Esophagus squamous epithelium (tissue), 5 donors: ENCODE results near the gene ADGRL2. TPM values are rescaled to one million over a fixed set of nuclear protein-coding genes. Genes with fewer than 3 reads are reported as not detected.
"Not testable (repeated sequence)": the region's sequence is repeated elsewhere in the genome, so short reads cannot be mapped to it uniquely, and the experiment has no call there.

Source experiments
- DNase-seq: peaks from one replicate; lab custom pipeline; 2025; lab: John Stamatoyannopoulos, UW
- H3K27ac ChIP-seq, 4 donors: fragments of 200-600 bp; sonication (generic); one replicate each; pipeline ENCODE4 v1.5.1; 2016 to 2019; ENCODE audit warnings: mild to moderate bottlenecking in 1 of 4
- H3K27me3 ChIP-seq, 4 donors: fragments of 200-600 bp; sonication (generic); 1 replicate in 3 of 4; 2 replicates in 1 of 4; pipeline versions ENCODE4 v1.5.1 to v1.6.0; 2017 to 2021; ENCODE audit warnings: antibody characterized with exemption in 1 of 4
- H3K36me3 ChIP-seq, 3 donors: fragments of 200-600 bp; sonication (generic); one replicate each; pipeline ENCODE4 v1.5.1; 2016 to 2019
- H3K4me1 ChIP-seq, 3 donors: fragments of 200-600 bp; sonication (generic); one replicate each; pipeline ENCODE4 v1.5.1; 2017 to 2019
- H3K4me3 ChIP-seq, 4 donors: fragments of 200-600 bp; sonication (generic); 1 replicate in 3 of 4; 2 replicates in 1 of 4; pipeline ENCODE4 v1.5.1; 2016 to 2019; ENCODE audit warnings: mild to moderate bottlenecking in 2 of 4, moderate library complexity in 1 of 4
- H3K9me3 ChIP-seq, 3 donors: fragments of 200-600 bp; sonication (generic); one replicate each; pipeline ENCODE4 v1.5.1; 2016 to 2019
- POLR2A ChIP-seq, 4 donors: fragments of 450-650 bp; IDR thresholded peaks; one replicate each; pipeline ENCODE4 v1.6.1; 2017; ENCODE audit warnings: antibody characterized with exemption in 4 of 4, mild to moderate bottlenecking in 4 of 4, moderate library complexity in 3 of 4
- WGBS, 2 donors: methylation state at CpG; one replicate each; pipeline ENCODE4 v1.1.5; 2018; 5-methylcytosine and 5-hydroxymethylcytosine counted together
- intact Hi-C: fragments of 100-400 bp; cut with DNase I; formaldehyde crosslinking; loops from one replicate; pipeline ENCODE4 v1.15.0; 2022
- total RNA-seq, 4 donors: library from RNA; depleted of rRNA; stranded (reverse); fragments of >200 nt; gene quantifications; one replicate each; pipeline ENCODE4 v1.1.0, GENCODE V29; 2016
- TF ChIP-seq, protein P1 (sequence below), 6 experiments: fragments of 450-650 bp in 4 of 6; fragments of 200-600 bp in 2 of 6; sonication (generic) in 2 of 6; IDR thresholded peaks; one replicate each; pipeline ENCODE4 v1.5.1; 2016 to 2019; ENCODE audit warnings: antibody characterized with exemption in 6 of 6, mild to moderate bottlenecking in 4 of 6, moderate library complexity in 4 of 6
- donor health status: DM: yes; HTN: yes; CAD: no.

The ADGRL2 gene
- total RNA-seq, 4 donors from 2014 or later = 37.2 to 63.7 (median 59.7) TPM

DNA sequence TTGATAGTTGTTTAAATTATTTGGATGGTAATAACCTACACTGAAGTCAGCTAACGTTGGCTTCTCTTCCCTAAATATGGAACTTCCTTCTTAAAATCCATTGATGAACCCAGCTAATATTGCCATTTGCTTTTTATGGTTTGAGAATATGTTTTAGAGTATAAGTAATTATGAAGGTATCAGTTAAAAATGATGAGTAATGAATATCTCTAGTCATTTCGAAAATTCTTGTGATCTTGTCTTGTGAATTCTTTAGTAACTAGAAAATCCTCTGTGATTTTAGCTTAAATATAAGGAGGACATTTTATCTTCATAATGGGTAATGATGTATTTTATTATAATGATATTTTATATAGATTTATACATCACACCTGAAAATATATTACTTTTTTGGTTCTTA lies 50.5 kb downstream of the ADGRL2 start:
- peaks cover 0 to 18% (median 0%) of the 10 kb centered on the region in 3 donors for H3K4me1 ChIP-seq
- H3K9me3 ChIP-seq = no peaks in the 10 kb centered on the region
- DNase-seq = no peak
- WGBS, 2 donors = 79 to 86% methylated on average over 2 of the region's 2 CpGs
- H3K27me3 ChIP-seq = no peaks in the 10 kb centered on the region
- H3K27ac ChIP-seq = no peak overlapping the region
- no peaks in the 10 kb centered on the region for H3K36me3 ChIP-seq
- no peak overlapping the region for H3K4me3 ChIP-seq
- intact Hi-C loops = no loop called here
- no peak for TF ChIP-seq POLR2A (IDR thresholded peaks at IDR 0.05)
- TF ChIP-seq, protein P1, sequence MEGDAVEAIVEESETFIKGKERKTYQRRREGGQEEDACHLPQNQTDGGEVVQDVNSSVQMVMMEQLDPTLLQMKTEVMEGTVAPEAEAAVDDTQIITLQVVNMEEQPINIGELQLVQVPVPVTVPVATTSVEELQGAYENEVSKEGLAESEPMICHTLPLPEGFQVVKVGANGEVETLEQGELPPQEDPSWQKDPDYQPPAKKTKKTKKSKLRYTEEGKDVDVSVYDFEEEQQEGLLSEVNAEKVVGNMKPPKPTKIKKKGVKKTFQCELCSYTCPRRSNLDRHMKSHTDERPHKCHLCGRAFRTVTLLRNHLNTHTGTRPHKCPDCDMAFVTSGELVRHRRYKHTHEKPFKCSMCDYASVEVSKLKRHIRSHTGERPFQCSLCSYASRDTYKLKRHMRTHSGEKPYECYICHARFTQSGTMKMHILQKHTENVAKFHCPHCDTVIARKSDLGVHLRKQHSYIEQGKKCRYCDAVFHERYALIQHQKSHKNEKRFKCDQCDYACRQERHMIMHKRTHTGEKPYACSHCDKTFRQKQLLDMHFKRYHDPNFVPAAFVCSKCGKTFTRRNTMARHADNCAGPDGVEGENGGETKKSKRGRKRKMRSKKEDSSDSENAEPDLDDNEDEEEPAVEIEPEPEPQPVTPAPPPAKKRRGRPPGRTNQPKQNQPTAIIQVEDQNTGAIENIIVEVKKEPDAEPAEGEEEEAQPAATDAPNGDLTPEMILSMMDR (IDR thresholded peaks at IDR 0.05) = no peak

DNA sequence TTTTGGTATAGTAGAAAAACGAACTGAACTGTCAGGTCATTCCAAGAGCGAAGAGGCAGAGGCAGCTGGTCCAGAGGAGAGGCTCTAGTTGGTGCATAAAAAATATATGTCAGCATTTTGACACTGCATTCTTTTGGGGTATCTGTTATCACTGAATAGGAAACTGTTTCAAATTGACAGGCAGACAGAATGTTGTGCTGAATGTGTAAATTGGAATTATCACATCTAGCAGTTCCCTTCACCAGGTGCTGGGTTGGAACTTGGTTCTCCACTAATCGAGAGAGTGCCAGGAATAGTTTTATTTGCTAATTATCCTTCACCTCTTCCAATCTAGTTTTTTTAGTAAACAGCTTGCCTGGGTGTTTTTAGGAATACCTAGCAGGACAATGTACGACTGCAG lies 52.2 kb downstream of the ADGRL2 start:
- WGBS, 2 donors = 64 to 70% methylated on average over 4 of the region's 4 CpGs
- H3K36me3 ChIP-seq = no peaks in the 10 kb centered on the region
- no peaks in the 10 kb centered on the region for H3K27me3 ChIP-seq
- intact Hi-C loops = no loop called here
- DNase-seq = no peak
- no peak overlapping the region for H3K4me3 ChIP-seq
- H3K9me3 ChIP-seq = no peaks in the 10 kb centered on the region
- H3K4me1 ChIP-seq = peaks cover 0 to 18% (median 0%) of the 10 kb centered on the region in 3 donors
- TF ChIP-seq, protein P1 (IDR thresholded peaks at IDR 0.05) = no peak
- TF ChIP-seq POLR2A (IDR thresholded peaks at IDR 0.05) = no peak
- H3K27ac ChIP-seq = no peak overlapping the region

DNA sequence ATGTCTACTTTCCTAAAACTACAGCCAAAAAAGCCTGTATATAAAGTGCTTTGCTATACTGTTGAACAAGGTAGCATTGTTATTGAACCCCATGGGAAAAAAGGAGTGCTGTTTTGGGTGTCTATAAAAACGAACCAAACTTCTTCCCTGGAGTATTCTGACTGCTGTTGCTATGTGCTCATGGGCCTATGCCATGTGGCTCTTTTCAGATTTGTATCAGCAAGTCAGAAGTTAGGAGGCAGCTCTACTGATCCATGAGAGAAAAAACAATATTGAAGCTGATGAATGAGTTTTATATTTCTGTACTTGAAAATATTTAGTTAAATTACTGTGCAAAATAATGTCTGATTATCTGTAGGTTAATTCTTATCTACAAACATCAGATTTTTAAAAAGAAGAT lies 66.5 kb downstream of the ADGRL2 start:
- no peak for DNase-seq
- WGBS, 2 donors = 8 to 23% methylated on average over 1 of the region's 1 CpG
- intact Hi-C loops = no loop called here
- Histone ChIP-seq H3K36me3 (no peaks in the 10 kb centered on the region), H3K4me3 (no peak overlapping the region), H3K27me3 (no peaks in the 10 kb centered on the region), H3K27ac (no peak overlapping the region), H3K4me1 (peaks cover 0 to 17% (median 0%) of the 10 kb centered on the region in 3 donors), H3K9me3 (no peaks in the 10 kb centered on the region)
- TF ChIP-seq POLR2A (IDR thresholded peaks at IDR 0.05) = no peak
- TF ChIP-seq, protein P1 (IDR thresholded peaks at IDR 0.05) = no peak

DNA sequence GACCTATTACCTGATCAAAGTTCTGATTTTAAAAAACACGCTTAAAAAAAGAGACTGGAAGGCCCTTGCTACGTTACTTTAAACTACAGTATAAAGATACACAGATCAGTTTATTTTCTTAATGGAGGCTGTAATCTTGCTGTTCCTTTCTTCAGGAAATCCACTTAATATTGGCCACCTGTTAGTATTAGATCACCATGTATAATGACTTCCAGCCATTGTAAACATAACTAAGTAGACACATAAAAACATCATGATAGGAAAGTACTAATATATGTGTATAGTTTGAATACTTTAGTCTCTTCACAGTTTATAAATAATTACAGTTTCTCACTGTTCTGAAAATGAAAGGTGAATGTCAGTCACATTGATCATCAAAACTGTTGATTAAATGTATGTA lies 68.6 kb downstream of the ADGRL2 start:
- TF ChIP-seq POLR2A (IDR thresholded peaks at IDR 0.05) = no peak
- TF ChIP-seq, protein P1 (IDR thresholded peaks at IDR 0.05) = no peak
- no peak overlapping the region for H3K4me3 ChIP-seq
- H3K27ac ChIP-seq = no peak overlapping the region
- no peaks in the 10 kb centered on the region for H3K9me3 ChIP-seq
- 74 to 80% methylated on average over 2 of the region's 2 CpGs for WGBS, 2 donors
- H3K4me1 ChIP-seq = peaks cover 0 to 17% (median 0%) of the 10 kb centered on the region in 3 donors
- no peaks in the 10 kb centered on the region for H3K36me3 ChIP-seq
- intact Hi-C loops = no loop called here
- no peaks in the 10 kb centered on the region for H3K27me3 ChIP-seq
- DNase-seq = no peak

DNA sequence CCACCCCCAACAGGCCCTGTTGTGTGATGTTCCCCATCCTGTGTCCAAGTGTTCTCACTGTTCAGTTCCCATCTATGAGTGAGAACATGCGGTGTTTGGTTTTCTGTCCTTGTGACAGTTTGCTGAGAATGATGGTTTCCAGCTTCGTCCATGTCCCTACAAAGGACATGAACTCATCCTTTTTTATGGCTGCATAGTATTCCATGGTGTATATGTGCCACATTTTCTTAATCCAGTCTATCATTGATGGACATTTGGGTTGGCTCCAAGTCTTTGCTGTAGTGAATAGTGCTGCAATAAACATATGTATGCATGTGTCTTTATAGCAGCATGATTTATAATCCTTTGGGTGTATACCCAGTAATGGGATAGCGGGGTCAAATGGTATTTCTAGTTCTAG lies 70.4 kb downstream of the ADGRL2 start:
- WGBS, 2 donors = 83 to 91% methylated on average over 1 to 3 of the region's 3 CpGs
- H3K9me3 ChIP-seq, H3K36me3 ChIP-seq, intact Hi-C loops, H3K27me3 ChIP-seq, H3K4me3 ChIP-seq, DNase-seq, H3K27ac ChIP-seq: not testable (repeated sequence)
- peaks cover 0 to 25% (median 0%) of the 10 kb centered on the region in 3 donors for H3K4me1 ChIP-seq

DNA sequence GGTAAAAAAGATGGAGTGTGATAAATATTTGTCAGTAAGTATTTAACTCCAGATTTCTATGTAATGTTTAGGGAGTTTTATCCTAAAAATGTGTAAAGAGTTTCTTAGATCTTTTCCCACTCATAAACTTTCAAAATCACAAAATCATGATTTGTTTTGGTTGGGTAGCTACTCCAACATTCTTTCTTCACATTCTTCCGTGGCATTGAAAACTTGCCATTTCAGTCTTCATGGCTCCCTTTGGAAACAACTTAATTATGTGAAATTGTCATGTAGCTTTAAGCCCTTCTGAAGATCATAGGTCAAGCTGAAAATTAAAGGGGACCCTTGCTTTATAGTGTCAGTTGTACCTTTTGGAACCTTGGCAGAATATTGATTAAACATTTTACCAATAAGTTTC lies 73.2 kb downstream of the ADGRL2 start:
- H3K4me1 ChIP-seq = peaks cover 4 to 37% (median 6%) of the 10 kb centered on the region in 3 donors
- WGBS, 2 donors = 52 to 53% methylated on average over 1 of the region's 1 CpG
- DNase-seq = no peak
- no peak overlapping the region for H3K27ac ChIP-seq
- intact Hi-C loops = no loop called here
- no peaks in the 10 kb centered on the region for H3K36me3 ChIP-seq
- H3K27me3 ChIP-seq = no peaks in the 10 kb centered on the region
- TF ChIP-seq, protein P1 (IDR thresholded peaks at IDR 0.05) = no peak
- no peak for TF ChIP-seq POLR2A (IDR thresholded peaks at IDR 0.05)
- H3K4me3 ChIP-seq = no peak overlapping the region
- no peaks in the 10 kb centered on the region for H3K9me3 ChIP-seq
